AG04450 (cell line): ENCODE data around the gene SLC25A5. TPM values are rescaled to one million over a fixed set of nuclear protein-coding genes. Genes with fewer than 3 reads are reported as not detected.

Experiments used
- CTCF ChIA-PET: fragments of 300-600, 350-600 bp; formaldehyde crosslinking; extraction: SDS; loops from one replicate; lab custom pipeline; 2022; ENCODE audit warnings: antibody characterized with exemption, inconsistent platforms; lab: Charles Lee
- POLR2A ChIA-PET: fragments of 350-600 bp; formaldehyde crosslinking; extraction: SDS; loops from one replicate; lab custom pipeline; 2021; ENCODE audit warnings: antibody characterized with exemption, inconsistent platforms; lab: Yijun Ruan, JAX
- DNase-seq: peaks from one replicate; pipeline ENCODE4 v3.0.0-alpha.2; 2011; ENCODE audit warnings: low read depth, low spot score
- H3K27ac ChIP-seq: one replicate; pipeline ENCODE4 v1.5.1; 2012; ENCODE audit warnings: low read depth, low read length, control low read depth
- H3K27me3 ChIP-seq: one replicate; pipeline ENCODE4 v1.6.0; 2012; ENCODE audit warnings: low read length; ENCODE audit not compliant: control insufficient read depth, insufficient read depth
- H3K4me3 ChIP-seq: 2 replicates; pipeline ENCODE4 v1.5.1; 2011; ENCODE audit warnings: mild to moderate bottlenecking, low read depth, low read length, control low read depth
- H3K9me3 ChIP-seq: 2 replicates; pipeline ENCODE4 v1.5.1; 2012; ENCODE audit warnings: low read length; ENCODE audit not compliant: control insufficient read depth, insufficient read depth
- CTCF ChIP-seq: IDR thresholded peaks from 2 replicates; pipeline ENCODE4 v1.5.1; 2011; ENCODE audit warnings: low read depth, low read length, control low read depth, inconsistent platforms
- polyA plus RNA-seq: library from polyadenylated mRNA; depleted of rRNA; stranded (reverse); fragments of >200 nt; gene quantifications from 2 replicates; pipeline ENCODE4 v1.2.3, GENCODE V29; 2011

Gene SLC25A5
- polyA plus RNA-seq, 1 experiment: 227 TPM

- no peak overlapping the region for H3K27ac ChIP-seq
- no peak for TF ChIP-seq CTCF
- no peak overlapping the region for H3K4me3 ChIP-seq
- ChIA-PET CTCF (interaction anchor here (1.2 to 1.8 kb wide), 3 partner anchors 8 to 38 kb away, joined by 4 to 7 read pairs (median 5); no protein-coding TSS in a partner anchor), POLR2A (no interaction called here)
- no peaks in the 10 kb centered on the region for H3K9me3 ChIP-seq
- no peaks in the 10 kb centered on the region for H3K27me3 ChIP-seq
- no peak for DNase-seq
These were observed 6.6 kb downstream of the SLC25A5 start for GRCh38 chrX:119474615-119475388.

GRCh38 chrX:119475389-119476101 is 7.3 kb downstream of the SLC25A5 start:
- Histone ChIP-seq H3K4me3 (no peak overlapping the region), H3K27ac (no peak overlapping the region), H3K27me3 (no peaks in the 10 kb centered on the region), H3K9me3 (no peaks in the 10 kb centered on the region)
- no peak for TF ChIP-seq CTCF
- DNase-seq: no peak
- ChIA-PET POLR2A (no interaction called here), CTCF (interaction anchor here (0.6 to 1.8 kb wide), 3 partner anchors 13 to 134 kb away, joined by 3 to 7 read pairs (median 5); no protein-coding TSS in a partner anchor)

GRCh38 chrX:119477812-119478232 is 9.6 kb downstream of the SLC25A5 start:
- CTCF ChIA-PET: interaction anchor here (0.5 to 1.9 kb wide), 8 partner anchors 9 to 359 kb away, joined by 3 to 17 read pairs (median 6); no protein-coding TSS in a partner anchor
- DNase-seq: no peak
- Histone ChIP-seq H3K4me3 (no peak overlapping the region), H3K27ac (peak overlapping the region; percentile 21), H3K27me3 (no peaks in the 10 kb centered on the region), H3K9me3 (no peaks in the 10 kb centered on the region)
- POLR2A ChIA-PET: interaction anchor here (0.8 to 1.8 kb wide), 3 partner anchors 10 to 97 kb away, joined by 3 to 6 read pairs (median 5); partner anchors contain the start of genes SLC25A5 and UBE2A
- no peak for TF ChIP-seq CTCF

- Histone ChIP-seq H3K4me3 (no peak overlapping the region), H3K27ac (no peak overlapping the region)
- POLR2A ChIA-PET: interaction anchor here (1.3 to 1.8 kb wide), 2 partner anchors 10 to 96 kb away, joined by 5 to 6 read pairs; partner anchors contain the start of genes SLC25A5 and UBE2A
These were observed 10.3 kb downstream of the SLC25A5 start for GRCh38 chrX:119478504-119478903.

More at GRCh38 chrX:119478504-119478903, 10.3 kb downstream of the SLC25A5 start:
- no peak for TF ChIP-seq CTCF
- CTCF ChIA-PET: interaction anchor here (0.5 to 1.9 kb wide), 8 partner anchors 9 to 360 kb away, joined by 3 to 17 read pairs (median 6); no protein-coding TSS in a partner anchor
- H3K27me3 ChIP-seq: no peaks in the 10 kb centered on the region
- no peaks in the 10 kb centered on the region for H3K9me3 ChIP-seq
- no peak for DNase-seq
